Measurements from ENCODE around the gene COA5.
"Not testable (repeated sequence)": the region's sequence is repeated elsewhere in the genome, so short reads cannot be mapped to it uniquely, and the experiment has no call there.

Gene COA5

DNA sequence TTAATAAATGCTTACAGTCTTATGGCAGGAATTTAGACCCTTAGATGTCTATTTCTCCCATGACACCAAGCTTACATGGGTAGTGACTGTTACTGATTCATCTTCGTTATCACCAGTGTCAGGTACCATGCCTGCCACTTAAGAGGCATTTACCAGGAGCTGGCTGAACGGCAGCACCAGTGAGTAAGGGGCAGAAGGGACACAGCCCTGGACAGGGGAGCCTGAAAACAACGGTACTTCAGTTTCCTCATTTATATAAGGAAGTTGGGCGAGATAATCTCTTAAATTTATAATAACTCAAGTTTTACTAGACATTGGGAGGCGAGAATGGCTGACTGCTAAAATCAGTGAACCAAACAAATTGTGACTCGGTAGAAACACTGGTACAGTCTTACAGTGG is 1.2 kb downstream of the COA5 start:
- DNase-seq (ENCODE audit: low read depth in 2 of 2, low spot score in 1 of 2) = no peak

DNA sequence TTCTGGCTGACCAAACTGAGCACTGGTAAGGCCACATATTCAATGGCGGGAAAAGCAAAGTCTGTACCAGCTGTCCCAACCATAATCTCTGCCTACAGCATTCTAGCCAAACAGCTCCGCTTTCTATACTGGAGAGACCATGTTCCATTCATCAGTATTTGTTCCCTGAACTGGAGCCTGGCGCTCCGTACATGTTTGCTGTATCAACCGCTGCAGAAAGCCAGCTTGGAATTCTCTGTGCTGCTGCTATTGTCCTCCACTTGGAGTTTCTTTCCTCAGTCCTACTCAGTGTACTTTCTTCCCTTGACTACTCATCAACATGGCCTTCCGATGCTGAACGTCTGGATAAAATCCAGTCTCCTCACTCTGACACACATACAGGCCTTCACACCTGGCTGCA is 1.9 kb downstream of the COA5 start:
- DNase-seq (ENCODE audit: low read depth in 2 of 2, low spot score in 1 of 2) = no peak

DNA sequence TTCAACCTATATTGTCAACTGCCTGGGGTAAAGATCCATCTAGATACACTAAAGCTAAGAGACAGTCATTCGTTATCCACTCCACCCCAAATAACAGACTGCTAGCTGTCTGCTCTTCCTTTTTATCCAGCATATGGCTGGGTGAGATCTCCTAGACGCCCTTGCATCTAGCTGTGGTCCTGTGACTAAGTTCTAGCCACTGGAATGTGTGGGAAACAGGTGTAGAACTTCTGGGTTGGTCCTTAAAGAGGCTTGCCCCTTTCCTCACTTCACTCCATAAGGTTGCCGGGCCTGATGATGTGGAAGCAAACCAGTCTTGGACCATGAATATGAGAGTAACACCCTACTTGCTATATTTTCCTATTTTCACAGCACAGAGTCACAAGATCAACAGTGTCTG is 3.2 kb downstream of the COA5 start:
- DNase-seq (ENCODE audit: low read depth in 2 of 2, low spot score in 1 of 2) = no peak

DNA sequence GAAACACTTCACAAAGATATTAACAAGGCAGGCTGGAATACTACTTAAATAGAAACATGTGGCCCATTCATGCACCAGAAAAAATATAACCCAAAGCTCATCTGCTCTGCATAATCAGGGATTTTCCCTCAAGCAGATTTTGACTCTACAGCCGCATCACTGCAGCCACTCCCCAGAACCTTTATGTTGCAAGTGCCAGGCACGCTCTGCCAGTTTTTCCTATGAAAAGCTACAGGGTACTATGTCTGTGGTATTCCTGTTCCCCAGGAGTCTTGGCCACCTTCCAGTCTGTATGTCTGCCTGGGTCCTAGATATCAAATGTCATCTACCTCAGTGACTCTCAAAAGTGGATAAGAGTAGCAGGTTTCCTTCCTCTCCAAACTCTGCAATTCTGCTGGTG is 3.8 kb downstream of the COA5 start:
- DNase-seq (ENCODE audit: low read depth in 2 of 2, low spot score in 1 of 2) = no peak

DNA sequence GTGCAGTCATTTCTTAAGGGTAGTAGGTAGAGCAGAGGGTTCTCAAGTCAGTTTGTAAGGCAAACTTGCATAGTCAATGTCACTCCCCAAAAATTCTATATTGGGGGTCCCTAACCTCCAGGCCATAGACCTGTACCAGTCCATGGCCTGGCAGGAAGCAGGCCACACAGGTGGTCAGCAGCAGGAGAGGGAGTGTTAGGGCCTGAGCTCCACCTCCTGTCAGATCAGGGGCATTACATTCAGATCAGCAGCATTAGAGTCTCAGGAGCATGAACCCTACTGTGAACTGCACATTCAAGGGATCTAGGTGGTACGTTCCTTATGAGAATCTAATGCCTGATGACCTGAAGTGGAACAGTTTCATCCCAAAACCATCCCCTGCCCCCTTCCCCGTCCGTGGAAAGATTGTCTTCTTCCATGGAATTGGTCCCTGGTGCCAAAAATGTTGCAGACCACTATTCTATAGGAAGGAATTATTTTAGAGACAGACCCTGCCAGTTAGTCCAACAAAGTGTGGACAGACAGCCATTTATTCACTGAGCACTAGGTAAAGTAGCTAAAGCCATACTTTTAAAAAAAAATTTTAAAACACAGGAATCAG is 6.7 kb downstream of the COA5 start:
- DNase-seq (ENCODE audit: low read depth in 2 of 2, low spot score in 1 of 2) = no peak

DNA sequence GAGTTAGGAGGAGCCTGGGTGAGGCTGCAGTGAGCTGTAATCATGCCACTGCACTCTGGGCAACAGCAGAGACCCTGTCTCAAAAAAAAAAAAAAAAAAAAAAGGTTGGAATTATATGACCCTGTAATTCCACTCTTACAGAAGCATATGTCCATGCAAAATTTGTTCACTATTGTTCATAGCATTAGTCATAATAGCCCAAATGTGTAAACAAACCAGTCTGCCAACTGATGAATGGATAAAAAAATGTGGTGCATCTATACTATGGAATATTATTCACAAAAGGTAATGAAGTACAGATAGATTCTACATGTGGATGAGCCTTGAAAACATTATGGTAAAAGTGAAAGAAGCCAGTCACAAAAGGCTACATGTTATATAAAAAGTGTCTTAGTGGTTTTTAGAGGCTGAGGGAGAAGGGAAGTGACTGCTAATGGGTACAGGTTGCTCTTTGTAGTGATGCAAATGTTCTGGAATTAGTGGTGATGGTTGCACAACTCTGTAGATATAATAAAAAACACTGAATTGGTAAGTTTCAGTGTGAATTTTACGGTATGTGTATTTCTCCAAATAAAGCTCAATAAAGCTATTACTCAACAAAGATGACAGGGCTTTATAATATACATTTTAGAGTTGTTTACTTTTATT is 9.4 kb downstream of the COA5 start:
- DNase-seq (ENCODE audit: low read depth in 2 of 2, low spot score in 1 of 2) = no peak

DNA sequence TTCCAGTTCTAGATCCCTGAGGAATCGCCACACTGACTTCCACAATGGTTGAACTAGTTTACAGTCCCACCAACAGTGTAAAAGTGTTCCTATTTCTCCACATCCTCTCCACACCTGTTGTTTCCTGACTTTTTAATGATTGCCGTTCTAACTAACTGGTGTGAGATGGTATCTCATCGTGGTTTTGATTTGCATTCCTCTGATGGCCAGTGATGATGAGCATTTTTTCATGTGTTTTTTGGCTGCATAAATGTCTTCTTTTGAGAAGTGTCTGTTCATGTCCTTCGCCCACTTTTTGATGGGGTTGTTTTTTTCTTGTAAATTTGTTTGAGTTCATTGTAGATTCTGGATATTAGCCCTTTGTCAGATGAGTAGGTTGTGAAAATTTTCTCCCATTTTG is 13.6 kb downstream of the COA5 start:
- not testable (repeated sequence) for DNase-seq (ENCODE audit: low read depth in 2 of 2, low spot score in 1 of 2)

DNA sequence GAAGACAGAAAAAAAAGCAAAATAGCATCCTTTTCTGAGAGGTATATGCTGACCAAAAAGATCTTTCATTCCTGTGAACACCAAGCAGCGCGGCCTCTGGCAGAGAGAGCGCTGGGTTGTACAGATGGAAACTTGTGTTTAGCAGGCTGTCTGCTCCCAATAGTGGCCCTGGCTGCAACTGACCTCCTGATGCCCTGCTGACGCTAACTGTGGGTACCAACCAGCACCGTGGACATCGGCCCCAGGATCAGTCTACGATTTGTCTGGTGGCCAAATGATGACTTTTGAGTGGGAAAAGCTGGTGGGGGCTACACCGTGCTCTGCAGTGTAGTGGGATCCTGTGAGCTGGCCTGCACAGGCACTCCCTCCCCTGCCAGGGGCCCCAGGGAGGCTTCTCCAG is 15.7 kb downstream of the COA5 start:
- no peak for DNase-seq (ENCODE audit: low read depth in 2 of 2, low spot score in 1 of 2)

DNA sequence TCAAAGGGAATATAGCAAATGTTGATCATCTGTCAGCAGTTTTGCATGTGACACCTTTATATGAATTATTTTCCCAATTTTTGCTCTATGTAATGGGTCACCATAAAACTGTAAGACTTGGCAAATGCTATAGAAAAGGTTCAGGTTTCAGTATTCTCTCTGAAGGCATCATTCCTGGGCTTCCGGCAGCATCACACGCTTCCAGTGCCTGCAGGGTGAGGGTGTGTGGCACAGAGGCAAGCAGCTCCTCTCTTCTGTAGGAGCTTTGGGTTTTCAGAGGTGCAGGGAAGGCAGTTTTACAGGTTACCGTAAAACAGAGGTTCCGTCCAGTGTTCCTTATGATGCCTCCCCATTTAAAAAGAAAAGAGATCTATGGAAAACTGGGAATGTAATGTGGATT is 18.8 kb downstream of the COA5 start:
- no peak for DNase-seq (ENCODE audit: low read depth in 2 of 2, low spot score in 1 of 2)

DNA sequence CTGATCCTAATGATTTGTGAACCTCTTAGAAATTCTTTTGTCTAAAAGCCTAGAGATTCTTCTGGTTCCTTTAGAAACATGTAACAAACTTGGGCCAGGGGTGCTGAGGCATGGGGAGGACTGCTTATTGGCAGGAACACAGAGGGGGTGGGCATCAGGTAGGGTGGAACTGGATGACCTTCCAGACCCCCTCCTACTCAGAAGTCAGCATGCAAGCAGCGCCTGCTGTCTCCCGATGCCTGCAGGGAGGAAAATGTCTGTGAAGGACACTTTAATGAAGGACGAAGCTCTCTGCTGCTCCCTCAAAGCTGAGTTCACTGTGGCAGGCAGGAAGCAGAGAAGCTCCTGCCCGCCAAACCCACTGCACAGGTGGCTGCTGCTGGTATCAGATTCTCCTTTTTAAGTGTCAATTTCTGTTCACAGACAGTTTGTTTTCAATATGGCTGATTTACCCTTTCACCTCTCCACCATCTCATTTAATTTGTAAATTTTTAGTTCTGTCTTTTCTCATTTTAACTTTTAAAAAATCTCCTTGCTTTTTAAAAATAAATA is 19.4 kb downstream of the COA5 start:
- no peak for DNase-seq (ENCODE audit: low read depth in 2 of 2, low spot score in 1 of 2)

DNA sequence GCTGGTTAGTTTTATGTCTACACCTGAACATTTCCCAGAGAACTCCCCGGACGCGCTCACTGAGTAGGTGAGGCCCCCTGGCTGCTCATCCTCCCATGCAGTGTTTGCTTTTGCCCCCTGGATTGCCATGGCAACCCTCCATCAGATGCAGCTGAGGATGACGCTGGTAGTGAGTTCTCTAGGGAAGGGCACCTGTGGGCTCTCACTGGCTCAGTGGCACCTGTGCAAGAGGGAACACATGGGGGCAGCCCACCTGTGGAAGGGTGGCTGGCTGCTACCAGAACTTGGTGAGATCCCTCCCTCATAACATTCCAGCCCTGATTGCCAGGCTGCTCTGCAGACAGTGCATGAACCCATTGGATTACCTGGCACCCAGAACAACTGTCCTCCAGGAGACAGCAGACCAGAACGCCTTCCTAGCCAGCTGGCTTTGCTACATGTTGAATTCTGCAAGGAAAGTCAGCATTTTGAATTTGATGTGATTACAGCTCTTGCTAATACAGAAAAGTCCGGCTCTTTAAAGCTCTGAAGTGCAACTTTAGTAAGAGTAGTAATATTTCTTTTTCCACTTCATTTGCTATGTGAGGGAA is 21.7 kb downstream of the COA5 start:
- no peak for DNase-seq (ENCODE audit: low read depth in 2 of 2, low spot score in 1 of 2)

DNA sequence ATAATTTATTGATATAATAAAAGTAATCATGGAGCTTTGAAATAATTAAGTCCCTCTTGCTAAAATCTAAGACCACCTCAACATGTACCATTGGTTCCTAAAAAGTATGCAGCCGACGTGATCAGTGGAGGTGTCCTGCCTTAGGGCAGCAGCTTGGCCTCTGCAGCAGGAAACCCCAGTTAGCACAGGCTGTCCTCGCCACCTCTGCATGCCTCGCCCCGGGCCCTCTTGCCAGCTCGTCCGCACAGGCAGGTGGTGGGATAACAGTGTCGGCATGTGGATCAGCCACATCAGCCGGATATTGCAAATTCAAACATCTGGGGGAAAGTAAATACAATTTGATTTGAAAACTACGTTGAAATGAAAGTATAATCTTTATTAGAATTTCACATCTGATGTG is 22.9 kb downstream of the COA5 start:
- no peak for DNase-seq (ENCODE audit: low read depth in 2 of 2, low spot score in 1 of 2)

DNA sequence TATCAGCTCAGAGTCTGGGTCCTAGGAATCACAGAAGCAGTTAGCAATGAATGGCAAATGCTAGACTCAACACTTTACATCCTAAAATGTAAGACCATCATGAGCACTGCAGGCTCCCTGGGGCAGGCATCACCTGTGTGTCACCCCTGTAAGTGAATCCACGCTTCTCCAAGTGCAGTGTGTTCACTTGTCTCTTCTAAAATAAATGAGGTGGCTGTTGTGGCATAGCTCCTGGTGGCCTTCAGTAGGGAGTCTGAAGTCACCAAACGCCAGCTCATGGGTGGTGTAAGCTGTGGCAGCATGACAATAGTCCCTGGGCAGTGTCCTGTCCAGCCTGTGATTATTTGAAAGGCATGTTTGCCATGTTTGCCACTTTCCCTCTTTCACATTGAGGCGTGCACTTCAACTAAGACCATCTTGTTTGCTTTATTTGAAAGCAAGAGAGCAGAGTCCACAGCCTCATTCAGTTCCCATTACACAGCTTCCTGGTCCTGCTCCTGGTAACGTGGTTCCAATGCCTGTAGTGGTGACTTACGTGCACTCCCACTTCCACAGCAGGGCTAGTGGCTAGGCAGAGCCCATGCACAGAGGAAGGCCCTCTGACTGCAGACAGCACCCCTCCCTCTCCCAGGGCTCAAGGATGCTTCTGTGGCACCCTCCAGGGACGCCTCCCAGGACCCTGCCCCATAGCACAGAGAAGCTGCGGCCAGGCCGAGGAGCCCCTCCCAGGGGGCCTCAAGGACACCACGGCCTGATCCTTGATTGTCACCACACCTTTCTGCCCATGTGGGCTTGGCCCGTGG is 24.3 kb downstream of the COA5 start:
- DNase-seq (ENCODE audit: low read depth in 2 of 2, low spot score in 1 of 2) = no peak

DNA sequence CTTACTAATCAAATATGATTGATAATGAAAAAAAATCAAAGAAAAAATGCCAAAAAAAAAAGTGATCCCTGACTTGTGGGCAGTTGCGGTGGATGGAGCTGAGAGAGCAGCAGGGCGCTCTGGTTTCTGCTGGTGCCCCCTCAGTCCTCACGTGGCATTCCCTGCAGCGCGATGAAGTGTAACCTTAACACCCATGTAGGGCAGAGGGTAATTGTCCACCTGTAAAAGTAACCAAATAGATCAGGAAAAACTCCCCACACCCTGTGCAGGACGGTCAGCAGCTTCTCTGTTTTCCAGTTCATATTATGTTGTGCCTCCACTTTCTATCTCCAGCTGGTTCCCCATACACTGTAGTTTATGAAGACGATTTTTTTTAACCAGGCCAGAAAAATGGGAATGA is 25.0 kb downstream of the COA5 start:
- DNase-seq (ENCODE audit: low read depth in 2 of 2, low spot score in 1 of 2) = no peak

DNA sequence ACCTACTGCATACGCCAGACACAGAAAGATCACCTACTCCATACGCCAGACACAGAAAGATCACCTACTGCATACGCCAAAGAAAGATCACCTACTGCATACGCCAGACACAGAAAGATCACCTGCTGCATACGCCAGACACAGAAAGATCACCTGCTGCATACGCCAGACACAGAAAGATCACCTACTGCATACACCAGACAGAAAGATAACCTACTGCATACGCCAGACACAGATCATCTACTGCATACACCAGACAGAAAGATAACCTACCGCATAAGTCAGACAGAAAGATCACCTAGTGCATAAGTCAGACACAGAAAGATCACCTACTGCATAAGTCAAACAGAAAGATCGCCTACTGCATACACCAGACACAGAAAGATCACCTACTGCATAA is 25.8 kb downstream of the COA5 start:
- DNase-seq (ENCODE audit: low read depth in 2 of 2, low spot score in 1 of 2) = no peak

DNA sequence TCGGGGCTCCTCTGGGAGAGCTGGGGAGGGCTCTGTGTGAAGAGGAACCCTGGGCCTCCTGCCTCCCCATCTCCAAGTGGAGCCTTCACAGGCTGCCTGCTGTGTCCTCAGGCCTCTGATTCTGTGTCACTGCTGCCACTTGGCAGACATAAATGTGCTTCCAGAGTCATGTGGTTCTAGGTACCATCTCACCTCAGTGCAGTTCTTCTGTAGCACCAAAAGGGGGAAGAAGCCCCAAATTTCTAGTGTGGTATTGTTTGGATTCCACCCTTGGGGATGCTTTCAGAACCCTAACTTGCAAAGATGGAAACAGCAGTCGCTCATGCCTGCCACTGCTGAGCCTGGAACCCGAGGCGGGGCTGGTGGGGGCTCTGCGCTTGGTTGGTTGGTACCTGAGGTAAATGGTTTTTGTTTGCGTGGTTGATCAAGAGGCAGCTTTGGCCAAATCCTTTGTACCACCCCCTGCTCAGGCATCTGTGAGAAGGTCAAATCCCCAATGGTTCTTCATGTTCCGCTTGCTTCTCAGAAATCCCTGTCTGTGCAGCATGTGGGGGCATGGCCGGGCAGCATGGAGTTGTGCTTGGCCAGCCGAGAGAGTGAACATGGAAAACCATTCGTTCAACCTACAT is 27.5 kb downstream of the COA5 start:
- no peak for DNase-seq (ENCODE audit: low read depth in 2 of 2, low spot score in 1 of 2)

DNA sequence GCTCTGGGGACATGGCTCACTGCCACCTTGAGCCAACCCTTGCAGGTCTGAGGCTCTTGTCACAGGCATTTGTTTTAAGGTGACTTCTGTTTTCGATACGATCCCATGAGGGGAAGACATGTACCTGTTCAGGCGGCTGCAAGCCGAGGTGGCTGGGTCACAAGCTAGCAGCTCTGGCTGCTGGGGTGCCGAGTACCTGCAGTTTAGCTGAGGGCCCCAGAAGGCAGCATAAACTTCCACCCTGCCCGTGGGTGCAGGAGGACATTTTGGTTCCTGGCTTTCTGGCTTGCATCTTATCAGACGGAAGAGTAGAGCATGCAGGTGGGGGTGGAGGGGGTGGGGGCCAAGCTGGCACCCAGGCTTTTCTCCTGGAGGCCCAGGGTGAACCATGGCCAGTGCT is 28.4 kb downstream of the COA5 start:
- DNase-seq (ENCODE audit: low read depth in 2 of 2, low spot score in 1 of 2) = no peak

DNA sequence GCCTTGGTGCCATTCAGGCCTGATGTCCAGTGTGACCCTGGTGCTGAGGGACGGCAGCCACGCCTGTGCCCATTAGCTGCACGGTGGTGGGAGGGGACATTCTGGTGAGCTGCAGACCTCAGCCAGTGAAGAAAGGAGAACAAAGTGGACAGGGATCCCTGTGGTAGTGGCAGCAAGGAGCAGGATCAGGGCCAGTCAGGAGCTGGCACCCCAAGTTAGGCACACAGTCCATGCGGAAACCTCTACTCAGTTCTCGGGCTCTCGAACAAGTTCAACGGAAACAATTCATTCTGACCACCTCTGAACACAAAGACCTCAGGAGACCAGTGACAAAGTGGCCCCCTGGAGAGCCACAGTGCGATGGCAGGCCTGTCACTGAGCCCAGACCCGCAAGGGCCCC is 30.1 kb downstream of the COA5 start:
- no peak for DNase-seq (ENCODE audit: low read depth in 2 of 2, low spot score in 1 of 2)

DNA sequence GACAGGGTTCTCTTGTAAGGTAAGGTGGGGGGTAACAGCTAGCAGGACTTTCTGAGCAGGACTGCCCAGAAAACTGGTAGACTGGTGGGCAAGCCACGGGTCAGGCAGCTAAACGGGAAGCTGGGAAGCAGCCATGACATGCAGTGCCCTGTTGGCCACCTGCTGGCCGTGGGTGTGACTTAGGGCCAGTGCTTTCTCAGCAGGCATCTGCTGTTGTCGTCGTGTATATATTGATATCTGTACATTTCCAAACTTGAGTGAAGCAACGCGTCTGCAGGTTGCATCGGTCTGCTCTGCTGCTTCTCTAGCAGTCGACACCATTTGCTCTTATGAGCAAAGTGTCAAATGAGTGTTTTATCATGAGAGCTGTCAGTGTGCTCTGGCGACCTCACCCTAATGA is 31.0 kb downstream of the COA5 start:
- DNase-seq (ENCODE audit: low read depth in 2 of 2, low spot score in 1 of 2) = no peak

DNA sequence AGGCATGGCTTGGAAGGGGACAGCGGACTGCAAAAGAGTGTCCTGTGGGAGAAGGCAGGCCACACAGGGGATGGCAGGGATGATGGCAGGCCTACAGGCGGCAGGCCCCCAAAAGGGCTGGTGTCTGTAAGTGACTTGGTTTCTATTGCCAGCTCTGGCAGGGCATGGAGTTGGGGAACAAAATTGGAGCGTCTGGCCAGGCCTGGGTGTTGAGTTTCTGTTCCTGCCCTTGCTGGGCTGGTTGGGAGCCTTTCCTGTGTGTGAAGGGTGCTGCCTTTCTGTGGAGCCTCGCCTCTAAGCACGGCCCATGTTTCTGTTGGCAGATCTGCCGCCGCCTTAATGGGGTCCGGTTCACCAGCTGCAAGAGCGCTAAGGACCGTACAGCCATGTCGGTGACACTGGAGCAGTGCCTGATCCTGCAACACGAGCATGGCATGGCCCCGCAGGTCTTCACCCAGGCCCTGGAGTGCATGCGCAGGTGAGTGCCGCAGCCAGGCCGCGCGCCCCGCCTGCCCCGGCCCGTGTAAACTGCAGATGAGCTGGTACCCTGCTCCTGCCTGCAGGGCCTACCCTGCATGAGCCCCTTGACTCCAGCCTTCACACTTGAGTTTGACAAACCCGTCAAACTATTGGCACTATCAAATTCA is 31.5 kb downstream of the COA5 start:
- DNase-seq (ENCODE audit: low read depth in 2 of 2, low spot score in 1 of 2) = no peak

DNA sequence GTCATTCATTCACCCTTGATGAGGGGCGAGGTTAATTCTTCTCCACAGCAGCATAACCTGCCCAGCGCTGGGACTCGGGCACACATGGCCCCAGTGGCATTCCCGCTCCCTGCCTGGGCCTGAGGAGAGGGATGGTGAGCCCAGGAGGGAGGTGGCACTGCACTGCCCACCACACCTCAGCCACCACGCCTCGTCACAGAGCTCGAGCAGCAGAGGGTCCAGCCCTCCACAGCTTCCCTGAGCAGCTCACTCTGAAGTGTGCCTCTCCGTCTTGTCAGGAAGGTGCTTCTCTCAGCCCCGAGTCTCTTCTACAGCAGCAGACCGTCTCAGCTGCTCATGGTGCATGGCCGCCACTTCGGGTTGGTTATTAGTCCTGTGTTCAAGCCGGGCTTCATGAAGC is 34.9 kb downstream of the COA5 start:
- DNase-seq (ENCODE audit: low read depth in 2 of 2, low spot score in 1 of 2) = no peak

All from stimulated activated CD8-positive, alpha-beta memory T cell treated with anti-CD3 and anti-CD28 coated beads, Interleukin-4, amount 100 ng/mL, for 4 hours (primary cell).